Measurements from ENCODE around the gene CABLES2.

The CABLES2 gene

GRCh38 chr20:62422636-62423325 is 15.7 kb upstream of the CABLES2 start:
- TF ChIP-seq, protein P1, sequence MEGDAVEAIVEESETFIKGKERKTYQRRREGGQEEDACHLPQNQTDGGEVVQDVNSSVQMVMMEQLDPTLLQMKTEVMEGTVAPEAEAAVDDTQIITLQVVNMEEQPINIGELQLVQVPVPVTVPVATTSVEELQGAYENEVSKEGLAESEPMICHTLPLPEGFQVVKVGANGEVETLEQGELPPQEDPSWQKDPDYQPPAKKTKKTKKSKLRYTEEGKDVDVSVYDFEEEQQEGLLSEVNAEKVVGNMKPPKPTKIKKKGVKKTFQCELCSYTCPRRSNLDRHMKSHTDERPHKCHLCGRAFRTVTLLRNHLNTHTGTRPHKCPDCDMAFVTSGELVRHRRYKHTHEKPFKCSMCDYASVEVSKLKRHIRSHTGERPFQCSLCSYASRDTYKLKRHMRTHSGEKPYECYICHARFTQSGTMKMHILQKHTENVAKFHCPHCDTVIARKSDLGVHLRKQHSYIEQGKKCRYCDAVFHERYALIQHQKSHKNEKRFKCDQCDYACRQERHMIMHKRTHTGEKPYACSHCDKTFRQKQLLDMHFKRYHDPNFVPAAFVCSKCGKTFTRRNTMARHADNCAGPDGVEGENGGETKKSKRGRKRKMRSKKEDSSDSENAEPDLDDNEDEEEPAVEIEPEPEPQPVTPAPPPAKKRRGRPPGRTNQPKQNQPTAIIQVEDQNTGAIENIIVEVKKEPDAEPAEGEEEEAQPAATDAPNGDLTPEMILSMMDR (IDR thresholded peaks at IDR 0.05; ENCODE audit: low read length, missing control alignments), result no peak
- H3K4me3 ChIP-seq (replicated peaks; ENCODE audit: low read depth, low read length), result no peak overlapping the region
- DNase-seq (ENCODE audit: low read depth), result no peak

DNA sequence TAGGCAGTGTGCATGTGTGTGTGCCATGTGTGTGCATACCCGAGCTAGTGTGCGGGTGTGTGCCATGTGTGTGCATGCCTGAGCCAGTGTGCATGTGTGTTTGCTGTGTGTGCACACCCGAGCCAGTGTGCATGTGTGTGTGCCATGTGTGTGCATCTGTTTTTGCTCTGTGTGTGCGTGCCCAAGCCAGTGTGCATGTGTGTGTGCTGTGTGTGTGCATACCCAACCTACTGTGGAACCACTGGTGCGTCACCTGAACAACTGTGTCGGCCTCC is 14.6 kb upstream of the CABLES2 start:
- DNase-seq (ENCODE audit: low read depth), result no peak
- TF ChIP-seq, protein P1 (IDR thresholded peaks at IDR 0.05; ENCODE audit: low read length, missing control alignments), result no peak
- no peak overlapping the region for H3K4me3 ChIP-seq (replicated peaks; ENCODE audit: low read depth, low read length)

DNA sequence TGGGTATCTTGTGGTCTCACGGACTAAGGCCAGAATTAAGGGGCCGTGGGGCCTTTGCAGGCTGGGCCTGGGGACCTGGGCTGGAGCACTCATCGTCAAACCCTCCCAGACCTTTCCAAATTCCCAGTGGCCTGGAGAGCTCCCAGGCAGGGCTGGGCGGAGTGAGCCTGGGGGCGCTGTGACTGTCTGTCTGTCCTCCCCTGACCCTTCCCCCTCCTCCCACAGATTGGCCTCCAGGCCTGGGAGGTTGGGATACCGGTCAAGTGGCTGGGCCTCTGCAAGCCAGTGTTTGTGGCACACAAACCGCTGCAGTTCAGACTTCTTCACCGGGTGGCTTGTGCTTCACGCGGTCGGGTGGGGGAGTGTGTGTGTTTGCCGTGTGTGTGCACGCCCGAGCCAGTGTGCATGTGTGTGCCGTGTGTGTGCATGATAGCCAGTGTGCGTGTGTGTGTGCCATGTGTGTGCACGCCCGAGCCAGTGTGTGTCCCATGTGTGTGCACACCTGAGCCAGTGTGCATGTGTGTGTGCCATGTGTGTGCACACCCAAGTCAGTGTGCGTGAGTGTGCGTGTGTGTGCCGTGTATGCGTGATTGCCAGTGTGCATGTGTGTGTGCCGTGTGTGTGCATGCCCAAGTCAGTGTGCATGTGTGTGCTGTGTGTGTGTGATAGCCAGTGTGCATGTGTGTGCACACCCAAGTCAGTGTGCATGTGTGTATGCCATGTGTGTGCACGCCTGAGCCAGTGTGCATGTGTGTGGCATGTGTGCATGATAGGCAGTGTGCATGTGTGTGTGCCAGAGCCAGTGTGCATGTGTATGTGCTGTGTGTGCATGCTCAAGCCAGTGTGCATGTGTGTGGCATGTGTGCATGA is 14.0 kb upstream of the CABLES2 start:
- no peak overlapping the region for H3K4me3 ChIP-seq (replicated peaks; ENCODE audit: low read depth, low read length)
- TF ChIP-seq, protein P1 (IDR thresholded peaks at IDR 0.05; ENCODE audit: low read length, missing control alignments), result no peak
- DNase-seq (ENCODE audit: low read depth), result no peak

- DNase-seq (ENCODE audit: low read depth), result no peak
- TF ChIP-seq, protein P1 (IDR thresholded peaks at IDR 0.05; ENCODE audit: low read length, missing control alignments), result no peak
- H3K4me3 ChIP-seq (replicated peaks; ENCODE audit: low read depth, low read length), result no peak overlapping the region
Observed at GRCh38 chr20:62419759-62420158, 12.7 kb upstream of the CABLES2 start.

DNA sequence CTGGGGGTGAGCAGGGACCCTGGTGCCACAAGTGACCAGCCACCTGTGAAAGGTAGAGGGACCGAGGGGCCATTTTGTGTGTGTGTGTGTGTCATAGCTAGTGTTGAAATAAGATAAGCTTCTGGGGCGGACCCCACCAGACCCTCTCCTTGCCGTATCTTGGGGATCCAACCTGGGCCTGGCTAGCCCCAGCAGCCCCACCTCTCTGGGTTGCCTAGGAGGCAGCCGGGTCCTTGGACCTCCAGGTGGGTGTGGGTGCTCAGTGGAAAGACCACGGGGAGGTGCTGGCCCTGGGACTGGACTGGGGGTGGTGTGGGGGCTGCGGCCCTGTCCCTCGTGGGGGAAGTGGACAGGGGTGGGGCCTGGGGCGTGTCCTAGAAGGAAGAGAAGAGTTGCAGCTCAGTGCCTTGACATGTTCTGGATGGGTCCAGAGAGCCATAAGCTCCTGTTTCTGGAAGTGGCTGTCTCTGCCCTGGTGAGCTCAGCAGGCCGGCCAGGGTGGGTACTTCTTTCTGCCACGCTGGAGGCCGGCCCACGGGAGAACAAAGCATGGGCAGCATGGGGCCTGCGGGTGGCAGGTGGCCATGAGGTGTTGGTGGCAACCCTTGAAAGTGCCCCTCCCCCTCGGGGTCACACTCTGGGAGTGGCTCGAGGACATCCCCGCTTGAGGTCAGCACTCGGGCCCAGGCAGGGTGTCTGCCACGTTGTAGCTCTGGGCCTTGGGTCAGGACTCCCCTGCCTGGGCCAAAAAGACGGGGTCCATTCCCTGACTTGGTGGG is 11.8 kb upstream of the CABLES2 start:
- TF ChIP-seq, protein P1 (IDR thresholded peaks at IDR 0.05; ENCODE audit: low read length, missing control alignments), result no peak
- H3K4me3 ChIP-seq (replicated peaks; ENCODE audit: low read depth, low read length), result no peak overlapping the region
- no peak for DNase-seq (ENCODE audit: low read depth)

GRCh38 chr20:62417981-62418708 is 11.1 kb upstream of the CABLES2 start:
- DNase-seq (ENCODE audit: low read depth), result no peak
- H3K4me3 ChIP-seq (replicated peaks; ENCODE audit: low read depth, low read length), result no peak overlapping the region

More at GRCh38 chr20:62417981-62418708, 11.1 kb upstream of the CABLES2 start:
- TF ChIP-seq, protein P1 (IDR thresholded peaks at IDR 0.05; ENCODE audit: low read length, missing control alignments), result no peak

Measured in fibroblast of pulmonary artery (primary cell).